Activated T-cell treated with anti-CD3 and anti-CD28 coated beads for 1 hour (primary cell): ENCODE measurements around the gene ACAA1.
"Not testable (repeated sequence)": the region's sequence is repeated elsewhere in the genome, so short reads cannot be mapped to it uniquely, and the experiment has no call there.

Experiments
- DNase-seq: peaks from one replicate; pipeline ENCODE4 v3.0.0-alpha.2; 2020; ENCODE audit warnings: low read depth

ACAA1 gene

DNA sequence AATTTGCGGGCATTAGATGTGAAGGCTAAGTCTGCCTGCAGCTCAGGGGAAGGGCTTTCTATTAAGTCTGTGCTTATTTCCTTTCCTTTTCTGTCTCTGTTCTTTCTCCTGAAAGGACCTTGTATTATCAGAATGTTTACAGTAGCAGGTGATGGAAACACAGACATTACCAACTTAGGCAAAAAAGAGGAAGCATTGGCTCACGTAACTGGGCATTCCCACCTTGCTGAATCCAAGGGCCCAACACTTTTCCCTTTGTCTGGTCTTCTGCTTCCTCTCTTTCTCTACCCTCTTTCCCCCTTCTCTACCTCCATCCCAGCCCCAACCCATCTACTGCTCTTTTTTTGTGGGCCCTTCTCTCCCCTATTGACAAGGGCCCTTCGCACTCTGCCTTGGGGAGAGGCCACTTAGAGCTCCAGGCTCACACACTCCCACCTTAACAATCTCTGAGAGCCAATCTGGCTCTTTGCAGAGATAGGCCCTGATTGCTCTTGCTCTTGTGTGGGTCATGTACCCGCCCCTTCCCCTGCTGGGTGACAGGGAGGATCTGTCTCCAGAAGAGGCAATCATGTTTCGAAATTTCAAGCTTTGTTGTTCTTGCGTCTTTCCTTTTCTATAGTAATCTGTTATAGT lies 35.0 kb downstream of the ACAA1 start:
- DNase-seq: no peak

DNA sequence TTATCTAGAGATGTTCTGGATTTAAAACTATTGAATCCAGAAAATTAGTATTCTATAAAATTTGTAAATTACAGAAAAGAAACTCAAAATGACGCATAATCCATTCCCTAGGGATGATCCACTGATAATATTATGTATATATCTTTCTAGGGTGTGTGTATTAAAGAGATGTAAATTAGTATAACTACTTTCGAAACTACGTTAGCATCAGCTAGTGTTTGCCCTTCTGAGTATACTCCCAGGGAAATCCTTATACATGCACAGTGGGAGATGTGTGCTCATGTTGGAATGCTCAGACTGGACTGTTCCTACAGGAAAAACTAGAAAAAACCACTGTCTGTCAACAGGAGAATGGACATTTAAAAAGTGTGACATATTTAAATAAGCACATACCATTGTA lies 36.4 kb downstream of the ACAA1 start:
- no peak for DNase-seq

DNA sequence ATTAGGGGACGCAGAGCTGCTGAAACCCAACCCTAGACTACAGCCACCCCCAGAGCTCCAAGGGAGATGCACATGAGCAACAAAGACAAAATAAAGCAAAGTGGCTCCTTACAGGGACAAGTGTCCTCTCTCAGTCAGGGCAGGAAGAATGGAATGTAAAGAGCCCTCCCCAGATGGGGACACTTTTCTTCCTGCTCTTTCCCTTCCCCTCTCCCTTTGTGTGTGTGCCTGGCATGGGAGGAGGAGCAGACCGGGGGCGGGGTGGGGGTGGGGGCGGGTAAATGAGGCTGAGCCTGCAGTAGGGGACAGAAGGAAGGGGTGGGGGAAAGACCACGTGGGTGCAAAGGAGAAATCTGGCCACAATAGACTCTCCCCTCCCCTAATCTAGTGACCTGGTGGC lies 37.4 kb downstream of the ACAA1 start:
- no peak for DNase-seq

DNA sequence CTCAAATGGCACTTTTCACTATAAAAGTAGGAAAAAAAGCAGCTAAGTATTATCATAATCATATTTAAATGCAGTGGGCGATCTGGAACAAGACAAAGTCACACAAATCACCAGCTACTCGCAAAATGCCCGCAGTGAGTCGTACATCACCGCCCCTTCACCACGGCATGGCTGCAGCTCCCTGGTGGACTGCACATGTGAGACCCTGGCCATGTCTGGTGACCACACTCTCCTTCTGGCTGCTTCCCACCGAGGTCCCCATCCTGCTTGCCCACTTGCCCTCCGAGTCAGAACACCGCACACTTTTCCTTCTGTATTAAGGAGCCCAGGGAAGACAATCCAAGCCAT lies 38.6 kb downstream of the ACAA1 start:
- no peak for DNase-seq

DNA sequence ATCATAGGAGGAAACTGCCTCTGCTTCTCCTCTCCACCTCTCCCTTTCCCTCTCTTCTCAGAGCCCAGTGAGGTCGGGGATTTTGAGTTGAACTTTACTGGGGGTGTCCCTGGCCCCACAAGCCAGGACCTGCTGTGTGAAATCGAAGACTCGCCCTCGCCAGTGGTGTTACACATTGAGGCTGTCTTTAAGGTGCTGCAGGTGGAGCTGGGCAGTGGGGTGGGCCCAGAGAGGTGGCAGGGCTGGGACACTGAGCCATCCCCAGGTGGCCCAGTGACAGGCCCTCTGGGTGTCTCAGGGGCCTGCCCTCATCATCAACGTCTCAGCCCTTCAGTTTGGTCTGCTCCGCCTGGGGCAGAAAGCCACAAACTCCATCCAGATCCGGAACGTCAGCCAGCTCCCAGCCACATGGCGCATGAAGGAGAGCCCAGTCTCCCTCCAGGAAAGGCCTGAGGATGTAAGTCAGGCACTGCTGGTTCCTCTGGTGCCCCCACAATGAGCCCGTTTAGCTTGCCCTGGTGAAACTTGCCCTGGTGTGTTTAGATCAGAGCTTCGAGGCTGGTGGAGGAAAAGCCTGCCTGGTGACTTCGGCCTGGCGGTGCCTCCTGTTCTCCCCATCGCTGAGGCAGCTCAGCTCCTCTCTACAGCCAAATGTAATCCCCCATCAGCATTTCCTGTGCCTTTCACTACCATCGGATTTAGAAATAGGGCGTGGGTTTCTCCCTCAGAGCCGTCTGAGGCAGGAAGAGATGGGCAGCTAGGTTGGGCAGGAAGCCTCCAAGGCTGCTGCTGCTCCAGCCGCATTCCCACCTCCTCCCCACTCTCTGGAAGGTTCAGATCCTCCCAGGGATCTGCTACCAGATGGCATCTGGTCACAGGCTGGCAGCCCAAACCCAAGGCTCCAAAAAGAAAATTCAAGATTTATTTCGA lies 39.2 kb downstream of the ACAA1 start:
- no peak for DNase-seq

DNA sequence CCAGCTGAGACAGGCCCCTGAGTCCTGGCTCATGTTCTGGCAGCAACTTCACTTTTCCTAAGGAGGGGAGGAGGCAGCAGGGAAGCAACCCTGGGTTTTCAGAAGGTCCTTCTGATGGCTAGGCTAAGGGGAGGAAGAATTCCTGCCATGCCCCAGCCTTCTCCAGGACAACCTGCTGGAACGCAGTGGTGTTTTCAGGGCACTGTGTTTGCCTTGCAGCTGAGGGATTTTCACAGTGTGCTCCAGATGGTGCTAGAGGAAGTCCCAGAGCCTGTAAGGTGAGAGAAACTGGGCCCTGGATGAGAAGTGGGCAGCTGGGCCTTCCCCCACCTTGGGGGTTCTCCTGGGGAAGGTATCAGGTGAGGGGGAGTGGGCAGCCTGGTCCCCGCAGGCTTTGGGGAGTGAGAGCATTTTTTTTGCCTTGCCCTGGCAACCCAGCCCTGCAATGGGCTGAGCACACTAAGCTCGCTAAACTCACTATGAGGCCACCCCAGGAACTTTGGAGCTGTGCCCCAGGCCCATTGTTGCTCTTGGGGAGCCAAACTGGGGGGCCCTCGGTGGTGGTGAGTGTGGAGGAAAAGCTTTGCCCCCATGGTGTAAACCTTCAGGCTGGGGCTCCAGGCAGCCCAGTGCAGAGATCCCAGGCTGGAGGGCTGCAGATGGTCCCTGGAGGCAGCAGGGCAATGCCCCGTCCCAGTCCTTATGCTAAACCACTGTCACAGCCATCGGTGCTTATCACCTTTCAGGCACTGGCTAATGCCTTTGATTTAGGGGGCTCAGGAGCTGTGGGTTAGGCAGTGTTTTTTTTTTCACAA lies 41.1 kb downstream of the ACAA1 start:
- no peak for DNase-seq

DNA sequence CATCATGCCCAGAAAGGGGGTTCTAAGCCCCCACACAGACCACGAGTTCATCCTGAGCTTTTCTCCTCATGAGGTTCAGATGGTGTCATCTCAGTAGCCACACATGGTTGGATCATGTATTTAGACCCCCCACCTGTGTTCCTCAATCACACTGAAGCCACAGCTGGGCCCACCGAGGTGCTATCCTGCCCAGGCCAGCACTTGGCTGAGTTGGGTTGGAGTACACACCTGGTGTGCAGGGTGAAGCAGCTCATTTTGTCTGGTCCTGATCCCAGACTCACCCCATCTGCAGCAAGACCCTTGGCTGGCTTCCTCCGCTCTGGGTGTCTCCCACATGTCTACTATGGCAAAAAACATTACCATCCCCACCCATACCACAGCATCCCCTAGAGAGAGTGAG lies 41.9 kb downstream of the ACAA1 start:
- DNase-seq: no peak

DNA sequence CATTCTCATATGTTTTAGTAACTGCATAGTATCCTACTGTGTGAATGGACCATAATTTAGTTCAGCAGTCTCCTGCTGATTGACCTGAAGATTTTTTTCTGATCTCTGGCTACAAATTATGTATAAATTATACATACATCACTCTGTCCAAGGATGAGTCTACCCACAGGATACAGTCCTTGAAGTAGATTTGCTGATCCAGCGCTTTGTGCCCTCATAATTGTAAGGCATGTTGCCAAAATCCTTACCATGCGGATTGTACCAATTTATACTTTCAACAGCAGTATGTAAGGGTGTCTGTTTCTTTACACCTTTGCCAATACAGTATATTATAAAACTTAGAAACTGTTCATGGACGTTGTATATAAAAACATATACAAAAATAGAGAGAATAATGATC lies 46.5 kb downstream of the ACAA1 start:
- DNase-seq: no peak

DNA sequence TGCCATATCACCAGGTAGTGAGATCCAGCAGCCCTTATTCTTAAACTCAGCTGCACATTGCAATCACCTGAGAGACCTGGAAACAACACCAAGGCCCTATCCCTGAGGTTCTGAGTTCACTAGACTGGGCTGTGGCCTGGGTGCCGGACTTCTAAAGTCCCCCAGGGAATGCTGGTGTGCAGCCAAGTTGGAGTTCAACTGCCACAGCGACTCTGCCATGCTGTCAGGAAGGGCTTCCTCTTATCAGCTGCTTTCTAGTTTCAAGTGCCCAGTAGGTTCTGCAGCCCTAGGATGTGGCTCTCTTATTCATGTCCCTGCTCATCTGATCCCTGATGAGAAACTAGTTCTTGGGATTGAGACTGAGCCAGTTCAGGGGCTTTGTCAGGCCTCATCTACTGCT lies 47.8 kb downstream of the ACAA1 start:
- DNase-seq: no peak

DNA sequence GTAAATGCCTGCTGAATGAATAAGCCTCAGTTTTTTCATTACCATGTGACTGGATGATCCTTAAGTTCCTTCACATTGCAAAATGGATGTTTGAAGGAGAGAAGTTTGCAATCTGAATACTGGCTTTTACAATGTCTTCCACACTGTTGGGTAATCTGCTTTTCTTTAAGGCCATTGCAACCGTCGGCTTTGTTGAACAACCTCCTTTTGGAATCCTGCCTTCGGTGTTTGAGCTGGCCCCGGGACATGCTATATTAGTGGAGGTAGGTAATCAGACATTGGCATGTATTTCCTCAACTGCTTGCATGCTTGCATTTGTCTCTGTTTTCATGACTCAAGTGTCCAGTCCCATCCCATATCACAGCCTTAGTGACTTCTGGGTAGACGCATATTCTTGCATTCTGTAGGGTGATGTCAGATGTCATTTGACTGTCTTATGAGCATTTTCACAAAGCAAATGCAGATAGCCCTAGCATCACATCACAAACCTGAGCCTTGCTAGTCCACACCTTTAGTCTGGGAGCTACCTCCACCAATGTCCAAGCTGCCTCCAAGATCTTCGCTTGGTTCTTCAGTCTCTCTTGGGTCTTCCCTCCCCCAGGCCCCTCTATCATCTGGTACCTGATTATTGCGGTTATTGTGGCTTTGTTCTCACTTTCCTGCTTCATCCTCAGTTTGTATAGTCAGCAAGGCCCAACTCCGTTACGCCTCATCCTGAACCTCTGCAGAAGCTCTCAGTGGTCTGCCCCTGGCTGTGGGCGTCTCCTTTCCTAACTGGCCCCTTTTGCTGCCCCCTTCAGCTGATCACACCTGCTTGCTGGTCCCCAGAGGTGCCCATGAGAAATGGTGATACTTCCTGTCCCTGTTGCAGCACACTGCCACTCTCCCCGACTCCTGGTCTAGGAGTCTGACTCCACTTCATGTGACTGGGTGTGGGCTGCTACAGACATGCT lies 48.5 kb downstream of the ACAA1 start:
- no peak for DNase-seq

DNA sequence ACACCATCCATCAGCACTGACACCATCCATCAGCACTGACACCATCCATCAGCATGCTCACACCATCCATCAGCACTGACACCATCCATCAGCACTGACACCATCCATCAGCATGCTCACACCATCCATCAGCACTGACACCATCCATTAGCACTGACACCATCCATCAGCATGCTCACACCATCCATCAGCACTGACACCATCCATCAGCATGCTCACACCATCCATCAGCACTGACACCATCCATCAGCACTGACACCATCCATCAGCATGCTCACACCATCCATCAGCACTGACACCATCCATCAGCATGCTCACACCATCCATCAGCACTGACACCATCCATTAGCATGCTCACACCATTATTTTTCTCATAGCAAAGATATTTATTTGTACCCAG lies 49.6 kb downstream of the ACAA1 start:
- DNase-seq: not testable (repeated sequence)

DNA sequence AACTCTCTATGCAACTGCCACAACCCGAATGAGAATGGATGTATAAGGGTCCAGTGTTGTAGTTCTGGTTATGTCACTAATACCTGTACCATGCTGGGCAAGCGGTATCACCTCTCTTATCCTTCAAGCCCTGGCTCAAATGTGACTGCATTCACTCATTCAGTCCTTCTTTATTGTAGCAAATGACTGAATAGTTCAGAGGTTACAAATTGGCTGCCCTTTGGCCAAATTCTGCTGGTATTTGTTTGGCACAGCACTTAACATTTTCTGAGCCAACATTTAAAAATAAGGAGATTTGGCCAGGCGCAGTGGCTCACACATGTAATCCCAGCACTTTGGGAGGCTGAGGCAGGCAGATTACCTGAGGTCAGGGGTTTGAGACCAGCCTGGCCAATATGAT lies 50.4 kb downstream of the ACAA1 start:
- no peak for DNase-seq

DNA sequence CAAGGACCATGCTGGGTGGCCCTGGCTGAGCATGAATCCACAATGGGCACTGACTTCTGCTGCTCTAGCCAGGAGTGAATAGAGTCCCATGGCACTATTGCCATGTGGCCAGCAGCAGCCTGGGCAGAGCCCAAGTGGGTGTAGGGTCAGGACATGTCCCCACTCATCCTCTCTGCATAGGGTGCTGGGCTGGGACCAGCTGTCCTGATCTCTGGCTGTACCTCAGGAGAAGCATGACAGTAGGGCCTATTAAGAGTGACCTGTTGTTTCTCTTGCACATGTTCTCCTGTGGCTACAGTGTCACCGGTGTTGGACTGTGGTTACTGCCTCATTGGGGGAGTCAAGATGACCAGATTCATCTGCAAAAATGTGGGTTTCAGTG lies 51.0 kb downstream of the ACAA1 start:
- DNase-seq: no peak

DNA sequence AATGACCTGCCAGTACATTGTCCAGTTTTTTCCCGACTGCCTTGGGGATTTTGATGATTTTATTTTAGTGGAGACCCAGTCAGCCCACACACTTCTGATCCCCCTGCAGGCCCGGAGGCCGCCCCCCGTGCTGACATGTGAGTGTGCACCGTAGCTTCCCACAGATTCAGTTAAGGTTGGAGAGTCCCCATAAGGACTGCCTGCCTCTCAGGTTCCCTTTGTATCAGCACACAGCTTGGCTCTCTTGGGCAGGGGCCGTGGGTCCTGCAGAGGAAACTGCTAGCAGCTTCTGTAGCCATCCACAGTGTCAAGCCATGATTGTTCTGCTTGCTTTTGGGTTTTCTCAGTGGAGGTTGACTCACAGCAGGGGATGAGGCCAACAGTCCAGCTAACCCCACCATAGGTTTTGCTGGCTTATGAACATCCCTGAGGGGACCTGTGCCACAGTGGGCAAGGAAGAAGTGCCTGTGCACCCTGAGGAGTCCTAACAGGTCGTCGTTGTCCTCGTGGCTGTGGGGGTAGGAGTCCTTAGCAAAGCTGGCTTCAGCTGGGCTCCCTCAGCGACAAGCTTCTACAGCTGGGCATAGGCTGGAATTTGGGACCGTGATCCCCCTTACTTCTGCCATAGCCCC lies 51.5 kb downstream of the ACAA1 start:
- no peak for DNase-seq

DNA sequence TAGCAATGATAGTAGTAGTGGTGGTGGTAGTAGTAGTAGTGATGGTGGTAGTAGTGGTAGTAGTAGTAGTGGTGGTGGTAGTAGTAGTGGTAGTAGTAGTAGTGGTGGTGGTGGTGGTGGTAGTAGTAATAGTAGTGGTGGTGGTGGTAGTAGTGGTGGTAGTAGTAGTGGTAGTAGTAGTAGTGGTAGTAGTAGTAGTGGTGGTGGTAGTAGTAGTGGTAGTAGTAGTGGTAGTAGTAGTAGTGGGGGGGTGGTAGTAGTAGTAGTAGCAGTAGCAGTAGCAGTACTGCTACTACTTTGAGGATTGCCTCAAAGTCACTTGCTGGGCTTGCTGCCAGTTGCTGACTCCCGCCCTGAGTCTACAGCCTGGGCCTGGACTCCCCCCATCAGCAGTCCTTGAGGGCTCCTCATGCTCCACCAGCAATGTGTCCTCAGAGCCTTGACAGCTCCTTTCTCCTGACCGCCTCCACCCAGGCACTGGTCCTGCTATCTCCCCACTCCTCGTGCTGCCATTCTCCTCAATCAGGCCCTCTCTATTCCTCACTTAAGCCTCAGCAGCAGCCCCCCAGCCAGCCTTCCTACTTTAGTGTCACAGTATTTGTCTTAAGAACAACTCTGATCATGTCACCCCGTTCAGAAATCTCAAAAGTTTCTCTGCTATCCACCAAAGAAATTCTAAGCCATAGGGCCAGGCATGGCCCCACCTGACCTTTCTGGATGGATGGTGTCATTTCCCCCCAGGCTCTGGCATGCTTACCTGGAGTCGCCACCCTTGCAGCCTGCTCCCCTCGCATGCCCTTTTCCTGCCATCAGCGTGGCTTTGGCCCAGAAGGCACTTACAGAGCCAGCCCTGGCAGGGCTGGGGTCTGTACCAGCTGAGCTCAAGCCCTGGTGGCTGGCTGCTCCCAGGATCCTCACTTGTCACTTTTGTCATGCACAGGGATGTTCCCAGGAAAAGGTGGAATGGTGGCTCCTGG lies 52.3 kb downstream of the ACAA1 start:
- DNase-seq: no peak

DNA sequence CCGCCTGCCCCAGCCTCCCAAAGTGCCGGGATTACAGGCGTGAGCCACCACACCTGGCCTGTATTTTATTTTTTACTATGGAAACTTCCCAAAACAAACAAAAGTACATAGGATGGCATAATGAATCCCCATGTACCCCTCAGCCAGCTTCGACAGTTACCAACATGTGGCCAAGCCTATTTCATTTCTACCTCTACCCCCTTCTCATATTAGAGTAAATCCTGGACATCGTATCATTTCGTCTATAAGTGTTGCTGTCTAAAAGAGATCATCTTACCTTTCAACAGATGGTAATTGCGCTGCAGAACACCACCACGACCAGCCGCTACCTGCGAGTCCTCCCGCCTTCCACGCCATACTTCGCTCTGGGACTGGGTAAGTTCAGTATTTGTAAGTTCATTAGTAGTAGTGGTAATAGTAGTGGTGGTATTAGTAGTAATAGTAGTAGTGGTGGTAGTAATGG lies 53.0 kb downstream of the ACAA1 start:
- no peak for DNase-seq

DNA sequence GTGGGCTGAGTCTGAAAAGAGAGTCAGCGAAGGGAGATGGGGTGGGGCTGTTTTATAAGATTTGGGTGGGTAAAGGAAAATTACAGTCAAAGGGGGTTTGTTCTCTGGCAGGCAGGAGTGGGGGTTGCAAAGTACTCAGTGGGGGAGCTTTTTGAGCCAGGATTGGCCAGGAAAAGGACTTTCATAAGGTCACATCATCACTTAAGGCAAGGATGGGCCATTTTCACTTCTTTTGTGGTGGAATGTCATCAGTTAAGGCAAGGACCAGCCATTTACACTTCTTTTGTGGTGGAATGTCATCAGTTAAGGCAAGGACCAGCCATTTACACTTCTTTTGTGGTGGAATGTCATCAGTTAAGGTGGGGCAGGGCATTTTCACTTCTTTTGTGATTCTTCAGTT lies 53.7 kb downstream of the ACAA1 start:
- not testable (repeated sequence) for DNase-seq

DNA sequence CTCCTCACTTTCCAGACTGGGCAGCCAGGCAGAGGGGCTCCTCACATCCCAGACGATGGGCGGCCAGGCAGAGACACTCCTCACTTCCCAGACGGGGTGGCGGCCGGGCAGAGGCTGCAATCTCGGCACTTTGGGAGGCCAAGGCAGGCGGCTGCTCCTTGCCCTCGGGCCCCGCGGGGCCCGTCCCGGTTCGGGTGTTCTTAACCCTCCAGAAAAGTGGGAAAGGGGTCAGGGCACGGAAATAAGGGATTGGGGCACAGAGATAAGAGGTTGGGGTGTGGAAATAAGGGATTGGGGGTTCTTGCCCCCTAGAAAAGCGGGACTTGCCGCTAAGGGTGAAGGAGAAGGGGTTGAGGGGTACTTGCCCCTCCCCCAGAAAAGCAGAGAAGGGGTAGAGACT lies 54.6 kb downstream of the ACAA1 start:
- not testable (repeated sequence) for DNase-seq

DNA sequence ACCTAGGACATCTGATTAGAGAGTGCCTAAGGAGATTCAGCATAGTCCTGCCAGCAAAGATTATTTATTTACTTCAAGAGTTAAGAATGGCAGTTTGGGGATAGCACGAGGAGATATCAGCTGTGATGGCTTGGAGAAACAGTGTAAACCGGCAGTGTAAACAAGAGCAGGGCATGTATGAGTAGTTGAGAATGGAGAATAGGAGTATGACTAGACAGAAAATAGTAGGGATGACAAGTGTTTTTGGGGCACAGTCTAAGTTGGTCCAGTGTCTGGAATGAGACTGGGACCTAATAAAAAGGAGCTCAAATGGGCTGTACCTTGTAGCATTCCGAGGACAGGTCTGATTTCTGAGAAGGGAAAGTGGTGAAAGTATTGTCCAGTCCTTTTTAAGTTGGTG lies 59.9 kb downstream of the ACAA1 start:
- DNase-seq: not testable (repeated sequence)
